ENCODE results near the gene CYSLTR2.

DNA sequence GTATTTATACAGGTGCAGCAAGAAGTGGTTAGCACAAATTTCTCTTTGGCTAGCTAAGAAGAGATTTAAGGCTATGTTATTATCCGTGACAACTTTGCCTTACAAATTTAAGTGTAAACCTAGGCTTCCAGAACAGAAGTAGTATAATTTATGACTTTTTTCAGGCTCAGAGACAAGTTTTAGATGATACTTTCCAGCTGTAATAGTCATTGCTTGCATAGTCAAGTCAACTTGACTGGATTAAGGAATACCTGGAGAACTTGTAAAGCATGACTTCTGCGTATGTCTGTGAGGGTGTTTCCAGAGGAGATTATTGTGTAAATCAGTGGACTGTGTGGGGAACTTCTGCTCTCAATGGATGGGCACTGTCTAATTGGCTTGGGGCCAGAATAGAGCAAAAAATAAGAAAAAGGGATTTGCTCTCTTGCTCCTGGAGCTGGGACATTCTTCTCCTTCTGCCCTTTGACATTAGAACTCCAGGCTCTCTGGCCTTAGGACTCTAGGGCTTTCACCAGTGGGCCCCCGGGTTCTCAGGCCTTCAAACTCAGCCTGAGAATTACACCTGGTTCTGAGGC lies 33.0 kb downstream of the CYSLTR2 start:
- TF ChIP-seq CTCF (conservative IDR thresholded peaks at IDR 0.05) (no peak), EZH2 (IDR thresholded peaks at IDR 0.05; ENCODE audit: low read depth) (no peak)

Measured in PC-9 (cell line).